Spleen (tissue), 13 donors: ENCODE results near the gene NEDD4L. TPM values are rescaled to one million over a fixed set of nuclear protein-coding genes. Genes with fewer than 3 reads are reported as not detected.
"Not testable (repeated sequence)": the region's sequence is repeated elsewhere in the genome, so short reads cannot be mapped to it uniquely, and the experiment has no call there.

Source experiments
- DNase-seq: peaks from one replicate; pipeline ENCODE4 v3.0.0-alpha.2; 2020
- H3K27ac ChIP-seq, 8 donors: fragments of 200-600 bp; sonication (generic) in 7 of 8; 1 replicate in 4 of 8; 2 replicates in 4 of 8; pipeline versions ENCODE4 v1.5.0 to v1.8.0; 2016 to 2021; ENCODE audit warnings: inconsistent platforms in 4 of 8, mild to moderate bottlenecking in 4 of 8, moderate library complexity in 1 of 8
- H3K27me3 ChIP-seq, 7 donors: fragments of 200-600 bp; sonication (generic) in 6 of 7; replicated peaks in 1 of 7; 1 replicate in 4 of 7; 2 replicates in 3 of 7; pipeline versions ENCODE4 v1.5.0 to v1.8.0; 2016 to 2021; ENCODE audit warnings: inconsistent platforms in 3 of 7, mild to moderate bottlenecking in 1 of 7
- H3K36me3 ChIP-seq, 6 donors: fragments of 200-600 bp; sonication (generic) in 5 of 6; 1 replicate in 4 of 6; 2 replicates in 2 of 6; pipeline versions ENCODE4 v1.5.0 to v1.8.0; 2016 to 2021; ENCODE audit warnings: inconsistent platforms in 2 of 6
- H3K4me1 ChIP-seq, 6 donors: fragments of 200-600 bp; sonication (generic) in 5 of 6; 1 replicate in 3 of 6; 2 replicates in 3 of 6; pipeline versions ENCODE4 v1.5.0 to v1.8.0; 2016 to 2021; ENCODE audit warnings: inconsistent platforms in 3 of 6
- H3K4me3 ChIP-seq, 8 donors: fragments of 200-600 bp; sonication (generic) in 7 of 8; 1 replicate in 4 of 8; 2 replicates in 4 of 8; pipeline versions ENCODE4 v1.5.0 to v1.8.0; 2016 to 2021; ENCODE audit warnings: inconsistent platforms in 4 of 8, mild to moderate bottlenecking in 4 of 8, moderate library complexity in 2 of 8
- H3K9me3 ChIP-seq, 8 donors: fragments of 200-600 bp; sonication (generic) in 7 of 8; 1 replicate in 4 of 8; 2 replicates in 4 of 8; pipeline versions ENCODE4 v1.5.0 to v1.8.0; 2016 to 2021; ENCODE audit warnings: inconsistent platforms in 4 of 8
- CTCF ChIP-seq, 11 experiments: fragments of 200-600 bp in 7 of 11; fragments of 450-650 bp in 4 of 11; sonication (generic) in 4 of 11; IDR thresholded peaks in 8 of 11; conservative IDR thresholded peaks in 3 of 11; 1 replicate in 7 of 11; 2 replicates in 4 of 11; pipeline versions ENCODE4 v1.4.0 to v1.8.0; 2016 to 2021; ENCODE audit warnings: antibody characterized with exemption in 11 of 11, inconsistent platforms in 4 of 11, mild to moderate bottlenecking in 1 of 11
- POLR2A ChIP-seq, 3 donors: fragments of 450-650 bp; IDR thresholded peaks; one replicate each; pipeline ENCODE4 v1.5.1; 2017; ENCODE audit warnings: antibody characterized with exemption in 3 of 3, mild to moderate bottlenecking in 1 of 3
- POLR2AphosphoS5 ChIP-seq, 3 donors: sonication (generic); formaldehyde crosslinking; IDR thresholded peaks; one replicate each; pipeline ENCODE4 v1.5.1; 2017; ENCODE audit warnings: antibody characterized with exemption in 3 of 3
- WGBS, 5 donors: extraction: QIAGEN DNeasy Blood & Tissue Kit in 3 of 5; methylation state at CpG; one replicate each; pipeline versions ENCODE4 v1.1.5 to v1.1.7; 2013 to 2018; 5-methylcytosine and 5-hydroxymethylcytosine counted together
- intact Hi-C: fragments of 100-400 bp; cut with DNase I; formaldehyde crosslinking; loops from one replicate; pipeline ENCODE4 v1.15.0; 2023; ENCODE audit warnings: low total_unique reads
- long read RNA-seq, 2 donors: transcript quantifications; one replicate each; lab custom pipeline, GENCODE V29; 2026
- polyA plus RNA-seq, 3 donors: library from polyadenylated mRNA; stranded (reverse); fragments of 200-250 nt; gene quantifications; one replicate each; pipeline ENCODE4 v1.2.1, GENCODE V29; 2013
- total RNA-seq, 7 donors: library from RNA; depleted of rRNA in 3 of 7; stranded (reverse); fragments of >200 nt in 3 of 7; fragmentation: NEBNext Ultra II Directional in 4 of 7; extraction: Animal tissue kit (Norgen Biotek cat#: 25700) in 4 of 7; gene quantifications; one replicate each; pipeline versions ENCODE4 v1.1.0 to v1.2.1, GENCODE V29; 2016 to 2021
- donor health status: healthy with polysubstance abuse.
- donor health status: DM: no; HTN: no; CAD: no; lungs with moderate emphysema.
- donor health status: DM: no; HTN: no; CAD: no.
- donor health status: Bipolar disorder and iron deficiency.
- donor health status: healthy.
- donor health status: DM: no; HTN: no; CAD: no.
- donor health status: DM: yes; HTN: yes; CAD: no.

The NEDD4L gene
- total RNA-seq (10 to 100 TPM; 14.3 to 26.9 (median 24.9) TPM), polyA plus RNA-seq (10 to 100 TPM in 1 of 3 donors, 1 to 10 TPM in 2; 8.7 to 14.1 (median 9.0) TPM)
- long read RNA-seq, donor 1, partial matches to known transcripts, result 0 of 4 reads
- long read RNA-seq, donor 1, other reads (novel, unspliced or antisense), result 0 of 4 reads
- long read RNA-seq, donor 2, full-length matches to known transcripts, result 2 of 2 reads
- long read RNA-seq, donor 2, partial matches to known transcripts, result 0 of 2 reads
- long read RNA-seq, donor 2, other reads (novel, unspliced or antisense), result 0 of 2 reads

GRCh38 chr18:58043491-58044369, at the start of gene NEDD4L:
Gene NEDD4L, plus strand, starts transcription at chr18:58044226. Its CDS starts 435 bp downstream, at chr18:58044661.
- H3K27me3 ChIP-seq, result peaks cover 0 to 26% (median 0%) of the 10 kb centered on the region in 7 donors
- intact Hi-C loops, result loop anchor here (2.0 to 10.0 kb wide), 2 partner anchors 75 to 159 kb away; no protein-coding TSS in a partner anchor
- no peaks in the 10 kb centered on the region for H3K36me3 ChIP-seq
- peak within 1 kb of the TSS; percentile 66 to 92 (median 84) for H3K27ac ChIP-seq
- peak; percentile 96 for DNase-seq
- no peaks in the 10 kb centered on the region for H3K9me3 ChIP-seq
- TF ChIP-seq POLR2AphosphoS5 (IDR thresholded peaks at IDR 0.05) (peak; percentile 32 to 72 (median 69)), POLR2A (IDR thresholded peaks at IDR 0.05) (no peak), CTCF (IDR thresholded peaks at IDR 0.05 in 8 of 11, conservative IDR thresholded peaks at IDR 0.05 in 3 of 11) (peak; percentile 51 to 88 (median 79))
- H3K4me3 ChIP-seq, result peak within 1 kb of the TSS; percentile 74 to 99 (median 95)
- peaks cover 5 to 57% (median 35%) of the 10 kb centered on the region in 6 donors for H3K4me1 ChIP-seq
- whole genome bisulfite sequencing, 5 donors, result 0 to 1% (median 1%) methylated on average over 34 to 91 of the region's 91 CpGs

GRCh38 chr18:57995331-57995730, 48.7 kb upstream of the NEDD4L start:
- no peak for TF ChIP-seq POLR2AphosphoS5 (IDR thresholded peaks at IDR 0.05)
- no peak overlapping the region for H3K4me3 ChIP-seq
- 53 to 94% (median 83%) methylated on average over 1 of the region's 1 CpG for WGBS, 5 donors
- no peaks in the 10 kb centered on the region for H3K27me3 ChIP-seq
- H3K27ac ChIP-seq, result no peak overlapping the region
- no peaks in the 10 kb centered on the region for H3K4me1 ChIP-seq
- no peak for DNase-seq
- intact Hi-C loops, result no loop called here
- no peaks in the 10 kb centered on the region for H3K9me3 ChIP-seq
- no peaks in the 10 kb centered on the region for H3K36me3 ChIP-seq

- DNase-seq, H3K4me3 ChIP-seq, intact Hi-C loops, H3K27ac ChIP-seq, H3K36me3 ChIP-seq, H3K4me1 ChIP-seq, H3K27me3 ChIP-seq, H3K9me3 ChIP-seq: not testable (repeated sequence)
- WGBS, 5 donors, result 80 to 96% (median 90%) methylated on average over 3 of the region's 3 CpGs
These were observed 47.1 kb upstream of the NEDD4L start for GRCh38 chr18:57996894-57997293.

GRCh38 chr18:57997820-57998219, 46.2 kb upstream of the NEDD4L start:
- Histone ChIP-seq H3K4me3 (no peak overlapping the region), H3K9me3 (no peaks in the 10 kb centered on the region), H3K36me3 (no peaks in the 10 kb centered on the region), H3K27ac (no peak overlapping the region), H3K27me3 (no peaks in the 10 kb centered on the region), H3K4me1 (no peaks in the 10 kb centered on the region)
- TF ChIP-seq POLR2A (IDR thresholded peaks at IDR 0.05) (no peak), POLR2AphosphoS5 (IDR thresholded peaks at IDR 0.05) (no peak), CTCF (IDR thresholded peaks at IDR 0.05 in 8 of 11, conservative IDR thresholded peaks at IDR 0.05 in 3 of 11) (no peak)
- 76 to 91% (median 81%) methylated on average over 2 of the region's 2 CpGs for WGBS, 5 donors
- intact Hi-C loops, result no loop called here
- DNase-seq, result no peak

GRCh38 chr18:57998461-57998860, 45.6 kb upstream of the NEDD4L start:
- no peak overlapping the region for H3K4me3 ChIP-seq
- no peaks in the 10 kb centered on the region for H3K9me3 ChIP-seq
- H3K4me1 ChIP-seq, result no peaks in the 10 kb centered on the region
- H3K27ac ChIP-seq, result no peak overlapping the region
- DNase-seq, result no peak
- intact Hi-C loops, result no loop called here
- no peaks in the 10 kb centered on the region for H3K27me3 ChIP-seq
- TF ChIP-seq POLR2AphosphoS5 (IDR thresholded peaks at IDR 0.05) (no peak), CTCF (IDR thresholded peaks at IDR 0.05 in 8 of 11, conservative IDR thresholded peaks at IDR 0.05 in 3 of 11) (no peak), POLR2A (IDR thresholded peaks at IDR 0.05) (no peak)
- WGBS, 5 donors, result 82 to 90% (median 89%) methylated on average over 1 of the region's 1 CpG
- no peaks in the 10 kb centered on the region for H3K36me3 ChIP-seq
